Measurements from ENCODE around the gene RCAN2.

The RCAN2 gene

DNA sequence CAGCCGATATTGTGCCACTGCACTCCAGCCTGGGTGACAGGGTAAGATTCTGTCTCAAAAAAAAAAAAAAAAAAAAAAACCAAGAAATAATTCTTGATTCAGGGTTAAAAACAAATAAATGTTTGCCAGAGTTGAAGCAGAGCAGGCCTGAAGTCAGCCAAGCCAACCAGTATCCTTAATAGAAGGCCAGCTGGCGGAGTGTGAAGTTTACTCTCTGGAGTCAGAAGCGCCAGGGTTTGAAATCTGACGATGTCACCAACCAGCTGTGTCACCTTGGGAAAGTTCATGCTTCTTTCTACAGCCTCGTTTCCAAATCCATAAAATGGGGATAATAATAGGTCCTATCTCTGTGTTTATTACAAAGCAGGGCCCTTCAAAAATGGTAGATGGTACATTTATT lies 247.5 kb downstream of the RCAN2 start:
- Histone ChIP-seq H3K36me3 (no peaks in the 10 kb centered on the region), H3K27ac (no peak overlapping the region), H3K27me3 (no peaks in the 10 kb centered on the region), H3K9me3 (no peaks in the 10 kb centered on the region), H3K4me1 (ENCODE audit: control insufficient read depth in 1 of 2, insufficient read depth in 1 of 2, low read depth in 1 of 2, low read length in 1 of 2) (peaks cover 3 to 6% of the 10 kb centered on the region in 2 experiments), H3K4me3 (ENCODE audit: low read depth in 1 of 2, low read length in 1 of 2) (no peak overlapping the region)
- TF ChIP-seq, protein P1, sequence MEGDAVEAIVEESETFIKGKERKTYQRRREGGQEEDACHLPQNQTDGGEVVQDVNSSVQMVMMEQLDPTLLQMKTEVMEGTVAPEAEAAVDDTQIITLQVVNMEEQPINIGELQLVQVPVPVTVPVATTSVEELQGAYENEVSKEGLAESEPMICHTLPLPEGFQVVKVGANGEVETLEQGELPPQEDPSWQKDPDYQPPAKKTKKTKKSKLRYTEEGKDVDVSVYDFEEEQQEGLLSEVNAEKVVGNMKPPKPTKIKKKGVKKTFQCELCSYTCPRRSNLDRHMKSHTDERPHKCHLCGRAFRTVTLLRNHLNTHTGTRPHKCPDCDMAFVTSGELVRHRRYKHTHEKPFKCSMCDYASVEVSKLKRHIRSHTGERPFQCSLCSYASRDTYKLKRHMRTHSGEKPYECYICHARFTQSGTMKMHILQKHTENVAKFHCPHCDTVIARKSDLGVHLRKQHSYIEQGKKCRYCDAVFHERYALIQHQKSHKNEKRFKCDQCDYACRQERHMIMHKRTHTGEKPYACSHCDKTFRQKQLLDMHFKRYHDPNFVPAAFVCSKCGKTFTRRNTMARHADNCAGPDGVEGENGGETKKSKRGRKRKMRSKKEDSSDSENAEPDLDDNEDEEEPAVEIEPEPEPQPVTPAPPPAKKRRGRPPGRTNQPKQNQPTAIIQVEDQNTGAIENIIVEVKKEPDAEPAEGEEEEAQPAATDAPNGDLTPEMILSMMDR (IDR thresholded peaks at IDR 0.05): no peak

DNA sequence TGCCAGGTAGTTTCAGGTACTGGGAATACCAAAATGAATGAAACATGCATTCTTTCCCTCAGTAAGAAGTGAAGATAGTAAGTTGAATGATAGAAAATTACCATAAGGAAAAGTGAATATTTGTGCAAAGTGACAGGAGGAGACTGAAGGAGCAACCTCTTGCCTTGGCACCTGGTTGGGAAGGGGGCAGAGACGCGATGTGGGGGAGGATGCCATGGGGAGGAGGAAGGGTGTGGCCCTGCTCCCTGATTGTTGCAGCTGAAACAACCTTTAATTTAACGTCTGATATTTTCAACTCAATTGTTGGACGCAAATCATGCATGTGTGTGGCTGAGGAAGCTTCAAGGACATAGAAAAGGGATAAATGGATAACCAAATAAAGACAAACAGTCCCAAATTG lies 248.3 kb downstream of the RCAN2 start:
- TF ChIP-seq, protein P1 (IDR thresholded peaks at IDR 0.05): no peak
- H3K27ac ChIP-seq: no peak overlapping the region

DNA sequence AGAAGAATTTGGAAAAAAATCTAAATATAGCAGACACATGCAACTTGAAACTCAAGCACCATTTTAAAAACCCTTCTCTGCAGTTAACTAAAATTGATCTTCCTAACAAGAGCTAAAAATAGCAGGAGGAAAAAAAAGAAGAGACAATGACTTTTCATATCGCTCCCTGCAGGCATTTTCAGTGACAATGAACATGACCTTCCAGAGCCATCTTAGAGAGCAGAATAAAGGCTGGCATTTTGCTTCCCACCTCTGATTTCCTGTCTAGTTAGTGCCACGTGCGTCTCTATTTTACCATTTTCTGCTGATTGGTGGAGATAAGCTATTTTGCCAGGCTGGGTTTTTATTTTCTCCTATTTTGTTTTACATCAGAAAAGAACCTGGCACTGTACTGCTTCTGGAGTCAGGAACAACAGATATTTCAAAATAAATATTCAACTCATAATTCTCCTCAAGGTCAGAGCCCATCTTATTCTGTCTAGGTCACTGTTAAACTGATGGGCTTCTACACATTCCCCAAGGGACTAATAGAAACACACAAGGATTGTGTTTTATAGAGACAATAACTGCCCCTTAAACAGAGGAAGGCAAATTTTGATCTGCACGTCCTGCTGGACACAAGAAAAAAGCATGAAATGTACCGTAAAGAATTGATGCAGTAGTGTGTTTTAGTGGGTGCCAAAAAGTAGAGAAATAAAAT lies 250.2 kb downstream of the RCAN2 start:
- no peaks in the 10 kb centered on the region for H3K27me3 ChIP-seq
- H3K9me3 ChIP-seq: no peaks in the 10 kb centered on the region
- no peaks in the 10 kb centered on the region for H3K36me3 ChIP-seq
- no peak overlapping the region for H3K4me3 ChIP-seq (ENCODE audit: low read depth in 1 of 2, low read length in 1 of 2)
- TF ChIP-seq, protein P1 (IDR thresholded peaks at IDR 0.05): no peak
- H3K27ac ChIP-seq: no peak overlapping the region
- peaks cover 3 to 6% of the 10 kb centered on the region in 2 experiments for H3K4me1 ChIP-seq (ENCODE audit: control insufficient read depth in 1 of 2, insufficient read depth in 1 of 2, low read depth in 1 of 2, low read length in 1 of 2)

More for the DNA sequence above, 248.3 kb downstream of the RCAN2 start:
- H3K36me3 ChIP-seq: no peaks in the 10 kb centered on the region
- no peak overlapping the region for H3K4me3 ChIP-seq (ENCODE audit: low read depth in 1 of 2, low read length in 1 of 2)
- peaks cover 3 to 6% of the 10 kb centered on the region in 2 experiments for H3K4me1 ChIP-seq (ENCODE audit: control insufficient read depth in 1 of 2, insufficient read depth in 1 of 2, low read depth in 1 of 2, low read length in 1 of 2)
- no peaks in the 10 kb centered on the region for H3K9me3 ChIP-seq
- no peaks in the 10 kb centered on the region for H3K27me3 ChIP-seq

DNA sequence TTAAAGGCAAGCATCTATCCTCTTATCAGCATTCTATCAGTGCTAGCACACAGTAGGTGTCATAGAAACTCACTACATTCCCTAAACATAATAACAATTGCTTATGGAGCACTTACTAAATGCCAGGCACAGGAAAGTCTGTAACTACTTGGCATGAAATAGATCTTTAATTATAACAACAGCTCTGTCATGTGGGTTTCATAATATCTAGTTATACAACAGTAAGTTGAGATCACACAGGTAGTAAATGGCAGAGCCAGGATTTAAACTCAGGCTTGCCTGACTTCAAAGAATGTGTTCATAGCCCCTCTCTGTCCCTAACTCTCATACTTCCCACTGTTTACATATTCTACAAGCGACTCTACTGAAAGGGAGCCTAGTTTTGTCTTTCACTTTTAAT lies 254.5 kb downstream of the RCAN2 start:
- Histone ChIP-seq H3K9me3 (no peaks in the 10 kb centered on the region), H3K27me3 (no peaks in the 10 kb centered on the region), H3K4me3 (ENCODE audit: low read depth in 1 of 2, low read length in 1 of 2) (no peak overlapping the region), H3K27ac (no peak overlapping the region), H3K4me1 (ENCODE audit: control insufficient read depth in 1 of 2, insufficient read depth in 1 of 2, low read depth in 1 of 2, low read length in 1 of 2) (no peaks in the 10 kb centered on the region), H3K36me3 (no peaks in the 10 kb centered on the region)
- TF ChIP-seq, protein P1 (IDR thresholded peaks at IDR 0.05): no peak

DNA sequence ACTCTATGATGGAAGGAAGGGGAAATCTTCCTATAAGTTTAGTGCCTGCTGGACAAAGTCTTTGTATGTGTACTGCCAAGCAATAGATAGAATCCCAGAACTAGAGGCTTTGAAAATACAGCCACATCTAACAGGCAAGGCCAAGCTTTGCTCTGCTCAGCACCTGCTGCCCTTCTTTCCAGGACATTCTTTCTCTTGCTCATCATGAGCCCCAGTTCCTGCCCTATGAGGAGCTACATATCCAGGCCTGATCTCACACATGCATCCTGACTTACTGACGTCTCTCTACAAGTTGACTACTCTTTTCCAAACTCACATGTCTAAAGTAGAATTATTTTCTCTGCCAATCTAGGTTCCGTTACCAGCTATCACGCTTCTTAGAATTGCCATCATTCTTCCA lies 256.0 kb downstream of the RCAN2 start:
- Histone ChIP-seq H3K4me3 (ENCODE audit: low read depth in 1 of 2, low read length in 1 of 2) (no peak overlapping the region), H3K27ac (no peak overlapping the region), H3K9me3 (no peaks in the 10 kb centered on the region), H3K36me3 (no peaks in the 10 kb centered on the region), H3K4me1 (ENCODE audit: control insufficient read depth in 1 of 2, insufficient read depth in 1 of 2, low read depth in 1 of 2, low read length in 1 of 2) (no peaks in the 10 kb centered on the region), H3K27me3 (no peaks in the 10 kb centered on the region)
- TF ChIP-seq, protein P1 (IDR thresholded peaks at IDR 0.05): no peak
